Tibial artery (tissue), 4 donors: ENCODE measurements around the gene TNFSF11.

Source experiments
- DNase-seq, 2 donors: peaks; one replicate each; pipeline ENCODE4 v3.0.0-alpha.2; 2019
- H3K27ac ChIP-seq, 2 donors: fragments of 200-600 bp; sonication (generic) in 1 of 2; 1 replicate in 1 of 2; 2 replicates in 1 of 2; pipeline ENCODE4 v1.5.1; 2018 to 2019; ENCODE audit warnings: mild to moderate bottlenecking in 1 of 2
- H3K27me3 ChIP-seq, 2 donors: fragments of 200-600 bp; sonication (generic) in 1 of 2; one replicate each; pipeline versions ENCODE4 v1.5.1 to v1.6.0; 2016 to 2019
- H3K36me3 ChIP-seq, 3 donors: fragments of 200-600 bp; sonication (generic) in 2 of 3; one replicate each; pipeline ENCODE4 v1.5.1; 2016 to 2019; ENCODE audit warnings: mild to moderate bottlenecking in 2 of 3
- H3K4me1 ChIP-seq, 4 donors: fragments of 200-600 bp; sonication (generic) in 2 of 4; 1 replicate in 3 of 4; 2 replicates in 1 of 4; pipeline ENCODE4 v1.5.1; 2016 to 2019
- H3K4me3 ChIP-seq, 2 donors: fragments of 200-600 bp; sonication (generic) in 1 of 2; 1 replicate in 1 of 2; 2 replicates in 1 of 2; pipeline ENCODE4 v1.5.1; 2018 to 2019; ENCODE audit warnings: mild to moderate bottlenecking in 2 of 2
- H3K9me3 ChIP-seq, 3 donors: fragments of 200-600 bp; sonication (generic) in 1 of 3; one replicate each; pipeline ENCODE4 v1.5.1; 2016 to 2019
- CTCF ChIP-seq, 2 experiments: fragments of 200-600 bp in 1 of 2; fragments of 450-650 bp in 1 of 2; IDR thresholded peaks; one replicate each; pipeline ENCODE4 v1.5.1; 2017 to 2019; ENCODE audit warnings: antibody characterized with exemption in 2 of 2, mild to moderate bottlenecking in 1 of 2, moderate library complexity in 1 of 2
- intact Hi-C: fragments of 100-400 bp; cut with DNase I; formaldehyde crosslinking; loops from one replicate; pipeline ENCODE4 v1.15.0; 2023; ENCODE audit warnings: low total_unique reads

The TNFSF11 gene

GRCh38 chr13:42602906-42603305 lies 29.0 kb downstream of the TNFSF11 start:
- no peak overlapping the region for H3K27ac ChIP-seq
- no peak overlapping the region for H3K4me3 ChIP-seq
- intact Hi-C loops, result no loop called here
- H3K36me3 ChIP-seq, result no peaks in the 10 kb centered on the region
- no peaks in the 10 kb centered on the region for H3K9me3 ChIP-seq
- no peak for TF ChIP-seq CTCF (IDR thresholded peaks at IDR 0.05)
- DNase-seq, result no peak
- H3K4me1 ChIP-seq, result no peaks in the 10 kb centered on the region
- no peaks in the 10 kb centered on the region for H3K27me3 ChIP-seq

GRCh38 chr13:42603571-42603970 lies 29.6 kb downstream of the TNFSF11 start:
- no peaks in the 10 kb centered on the region for H3K4me1 ChIP-seq
- no peak for DNase-seq
- no peak overlapping the region for H3K27ac ChIP-seq
- intact Hi-C loops, result no loop called here
- H3K9me3 ChIP-seq, result no peaks in the 10 kb centered on the region
- H3K4me3 ChIP-seq, result no peak overlapping the region
- TF ChIP-seq CTCF (IDR thresholded peaks at IDR 0.05), result no peak
- no peaks in the 10 kb centered on the region for H3K36me3 ChIP-seq
- H3K27me3 ChIP-seq, result no peaks in the 10 kb centered on the region

GRCh38 chr13:42607546-42607945 lies 33.6 kb downstream of the TNFSF11 start:
- DNase-seq, result no peak
- intact Hi-C loops, result no loop called here

GRCh38 chr13:42610649-42611048 lies 36.7 kb downstream of the TNFSF11 start:
- H3K4me1 ChIP-seq, result no peaks in the 10 kb centered on the region
- H3K36me3 ChIP-seq, result no peaks in the 10 kb centered on the region
- DNase-seq, result no peak
- no peak for TF ChIP-seq CTCF (IDR thresholded peaks at IDR 0.05)
- intact Hi-C loops, result no loop called here
- no peak overlapping the region for H3K27ac ChIP-seq
- H3K9me3 ChIP-seq, result no peaks in the 10 kb centered on the region
- no peaks in the 10 kb centered on the region for H3K27me3 ChIP-seq
- H3K4me3 ChIP-seq, result no peak overlapping the region

More at GRCh38 chr13:42607546-42607945, 33.6 kb downstream of the TNFSF11 start:
- no peaks in the 10 kb centered on the region for H3K9me3 ChIP-seq
- H3K36me3 ChIP-seq, result no peaks in the 10 kb centered on the region
- no peaks in the 10 kb centered on the region for H3K4me1 ChIP-seq
- no peak for TF ChIP-seq CTCF (IDR thresholded peaks at IDR 0.05)
- no peaks in the 10 kb centered on the region for H3K27me3 ChIP-seq
- H3K27ac ChIP-seq, result no peak overlapping the region
- H3K4me3 ChIP-seq, result no peak overlapping the region

GRCh38 chr13:42611086-42611779 lies 37.3 kb downstream of the TNFSF11 start:
- DNase-seq, result no peak
- H3K27ac ChIP-seq, result no peak overlapping the region
- no peak for TF ChIP-seq CTCF (IDR thresholded peaks at IDR 0.05)

More at GRCh38 chr13:42611086-42611779, 37.3 kb downstream of the TNFSF11 start:
- no peaks in the 10 kb centered on the region for H3K4me1 ChIP-seq
- H3K9me3 ChIP-seq, result no peaks in the 10 kb centered on the region
- intact Hi-C loops, result no loop called here
- H3K36me3 ChIP-seq, result no peaks in the 10 kb centered on the region
- H3K27me3 ChIP-seq, result no peaks in the 10 kb centered on the region
- H3K4me3 ChIP-seq, result no peak overlapping the region
